Hepatocyte (in vitro differentiated cells): ENCODE data around the gene ARSB. TPM values are rescaled to one million over a fixed set of nuclear protein-coding genes. Genes with fewer than 3 reads are reported as not detected.

Source experiments
- DNase-seq: peaks from one replicate; pipeline ENCODE4 v3.0.0-alpha.2; 2016; ENCODE audit warnings: low spot score
- H2AFZ ChIP-seq: fragments of 200-600 bp; sonication (generic); 2 replicates; pipeline ENCODE4 v1.6.0; 2016; ENCODE audit warnings: antibody characterized with exemption, mild to moderate bottlenecking
- H3K27ac ChIP-seq: fragments of 200-600 bp; sonication (generic); 2 replicates; pipeline ENCODE4 v1.5.1; 2016; ENCODE audit warnings: mild to moderate bottlenecking
- H3K27me3 ChIP-seq: fragments of 200-600 bp; sonication (generic); 2 replicates; pipeline ENCODE4 v1.6.1; 2016
- H3K36me3 ChIP-seq: fragments of 200-600 bp; sonication (generic); replicated peaks from 2 replicates; pipeline ENCODE4 v1.5.1; 2016; ENCODE audit warnings: low read depth; ENCODE audit not compliant: insufficient read depth
- H3K4me1 ChIP-seq: fragments of 200-600 bp; sonication (generic); 2 replicates; pipeline ENCODE4 v1.5.1; 2016; ENCODE audit warnings: mild to moderate bottlenecking, moderate library complexity; ENCODE audit not compliant: insufficient read depth
- H3K4me2 ChIP-seq: fragments of 200-600 bp; sonication (generic); 2 replicates; pipeline ENCODE4 v1.6.0; 2016
- H3K4me3 ChIP-seq: fragments of 200-600 bp; sonication (generic); 2 replicates; pipeline ENCODE4 v1.5.1; 2016; ENCODE audit warnings: mild to moderate bottlenecking
- H3K79me2 ChIP-seq: fragments of 200-600 bp; sonication (generic); 2 replicates; pipeline ENCODE4 v1.6.0; 2017; ENCODE audit warnings: mild to moderate bottlenecking
- H3K9me2 ChIP-seq: fragments of 200-600 bp; sonication (generic); replicated peaks from 2 replicates; pipeline ENCODE4 v1.6.0; 2017; ENCODE audit warnings: mild to moderate bottlenecking; ENCODE audit not compliant: insufficient read depth
- H3K9me3 ChIP-seq: fragments of 200-600 bp; sonication (generic); 2 replicates; pipeline ENCODE4 v1.5.1; 2016; ENCODE audit warnings: low read depth, mild to moderate bottlenecking
- H4K20me1 ChIP-seq: fragments of 200-600 bp; sonication (generic); 2 replicates; pipeline ENCODE4 v1.6.0; 2016; ENCODE audit warnings: mild to moderate bottlenecking; ENCODE audit not compliant: insufficient read depth, poor library complexity, severe bottlenecking
- EZH2 ChIP-seq: fragments of 200-600 bp; sonication (generic); IDR thresholded peaks from 2 replicates; pipeline ENCODE4 v1.6.1; 2016; ENCODE audit warnings: antibody characterized with exemption, mild to moderate bottlenecking, borderline replicate concordance
- EZH2phosphoT487 ChIP-seq: fragments of 200-600 bp; sonication (generic); IDR thresholded peaks from one replicate; pipeline ENCODE4 v1.6.1; 2018; ENCODE audit warnings: antibody characterized with exemption, mild to moderate bottlenecking, low read depth, moderate library complexity; ENCODE audit not compliant: unreplicated experiment, severe bottlenecking
- WGBS: methylation state at CpG from one replicate; pipeline ENCODE4 v1.1.6; 2016; ENCODE audit warnings: low lambda C conversion rate; ENCODE audit errors: missing lambda C conversion rate; 5-methylcytosine and 5-hydroxymethylcytosine counted together
- polyA plus RNA-seq: library from polyadenylated mRNA; unstranded; fragments of >200 nt; fragmentation: Nextera tagmentation; extraction: Ambion mirVana; gene quantifications from 2 replicates; pipeline ENCODE4 v1.2.1, GENCODE V29; 2016
- total RNA-seq: library from RNA; depleted of rRNA; stranded (reverse); fragments of >200 nt; gene quantifications from 2 replicates; pipeline ENCODE4 v1.2.3, GENCODE V29; 2014
- TF ChIP-seq, protein P1 (sequence below): fragments of 200-600 bp; sonication (generic); IDR thresholded peaks from 2 replicates; pipeline ENCODE4 v1.5.1; 2016; ENCODE audit warnings: antibody characterized with exemption, mild to moderate bottlenecking; ENCODE audit not compliant: poor library complexity

Gene ARSB
- total and polyA plus RNA-seq, 2 experiments from 2014 or later, result 13.5 to 19.8 TPM

DNA sequence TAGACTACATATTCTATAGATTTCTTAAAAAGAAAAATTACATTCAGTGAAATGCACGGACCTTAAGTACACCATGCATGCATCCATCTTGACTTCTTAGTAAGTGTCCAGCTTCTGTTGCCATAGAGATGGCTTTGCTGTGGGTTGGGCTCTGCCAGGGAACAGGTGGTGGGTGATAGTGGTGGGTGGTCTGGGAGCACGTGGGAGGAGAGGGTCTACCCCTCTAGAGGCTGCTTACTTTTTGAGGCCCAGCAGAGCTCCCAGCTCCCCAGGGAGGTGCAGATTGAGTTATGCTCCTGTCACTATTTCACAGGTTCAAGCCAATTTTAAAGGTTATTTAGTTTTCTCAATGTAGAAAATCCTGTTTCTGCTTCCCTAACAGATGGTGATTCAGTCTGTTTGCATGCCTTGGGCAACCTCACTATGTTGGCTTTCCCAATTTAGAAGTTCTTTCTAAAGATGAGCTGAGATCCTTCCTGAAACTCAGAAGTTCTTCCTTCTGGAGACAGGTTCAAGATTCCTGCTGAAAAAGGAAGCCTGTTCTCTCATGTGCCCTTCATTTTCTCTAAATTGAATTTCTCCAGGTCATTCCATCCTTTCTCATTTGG, 229.2 kb downstream of the ARSB start:
- H3K27me3 ChIP-seq, result no peaks in the 10 kb centered on the region
- peaks cover 17% of the 10 kb centered on the region for H3K4me1 ChIP-seq
- no peaks in the 10 kb centered on the region for H3K36me3 ChIP-seq
- H2AFZ ChIP-seq, result no peak overlapping the region
- H3K79me2 ChIP-seq, result no peaks in the 10 kb centered on the region
- no peak overlapping the region for H3K27ac ChIP-seq
- 79% methylated on average over 2 of the region's 2 CpGs for WGBS
- H3K9me2 ChIP-seq, result no peaks in the 10 kb centered on the region
- H4K20me1 ChIP-seq, result no peaks in the 10 kb centered on the region
- H3K9me3 ChIP-seq, result no peaks in the 10 kb centered on the region
- no peak for TF ChIP-seq EZH2phosphoT487
- TF ChIP-seq EZH2, result no peak
- TF ChIP-seq, protein P1, sequence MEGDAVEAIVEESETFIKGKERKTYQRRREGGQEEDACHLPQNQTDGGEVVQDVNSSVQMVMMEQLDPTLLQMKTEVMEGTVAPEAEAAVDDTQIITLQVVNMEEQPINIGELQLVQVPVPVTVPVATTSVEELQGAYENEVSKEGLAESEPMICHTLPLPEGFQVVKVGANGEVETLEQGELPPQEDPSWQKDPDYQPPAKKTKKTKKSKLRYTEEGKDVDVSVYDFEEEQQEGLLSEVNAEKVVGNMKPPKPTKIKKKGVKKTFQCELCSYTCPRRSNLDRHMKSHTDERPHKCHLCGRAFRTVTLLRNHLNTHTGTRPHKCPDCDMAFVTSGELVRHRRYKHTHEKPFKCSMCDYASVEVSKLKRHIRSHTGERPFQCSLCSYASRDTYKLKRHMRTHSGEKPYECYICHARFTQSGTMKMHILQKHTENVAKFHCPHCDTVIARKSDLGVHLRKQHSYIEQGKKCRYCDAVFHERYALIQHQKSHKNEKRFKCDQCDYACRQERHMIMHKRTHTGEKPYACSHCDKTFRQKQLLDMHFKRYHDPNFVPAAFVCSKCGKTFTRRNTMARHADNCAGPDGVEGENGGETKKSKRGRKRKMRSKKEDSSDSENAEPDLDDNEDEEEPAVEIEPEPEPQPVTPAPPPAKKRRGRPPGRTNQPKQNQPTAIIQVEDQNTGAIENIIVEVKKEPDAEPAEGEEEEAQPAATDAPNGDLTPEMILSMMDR, result no peak
- DNase-seq, result no peak
- no peak overlapping the region for H3K4me3 ChIP-seq
- H3K4me2 ChIP-seq, result no peak overlapping the region

GRCh38 chr5:78754655-78755054, 230.5 kb downstream of the ARSB start:
- Histone ChIP-seq H3K4me3 (no peak overlapping the region), H3K79me2 (no peaks in the 10 kb centered on the region), H3K27me3 (no peaks in the 10 kb centered on the region), H4K20me1 (no peaks in the 10 kb centered on the region), H3K27ac (no peak overlapping the region), H3K9me3 (no peaks in the 10 kb centered on the region), H2AFZ (no peak overlapping the region), H3K9me2 (no peaks in the 10 kb centered on the region), H3K4me2 (no peak overlapping the region), H3K4me1 (peaks cover 17% of the 10 kb centered on the region), H3K36me3 (no peaks in the 10 kb centered on the region)
- no peak for TF ChIP-seq EZH2
- no peak for TF ChIP-seq EZH2phosphoT487
- TF ChIP-seq, protein P1, result no peak
- 62% methylated on average over 2 of the region's 2 CpGs for WGBS
- DNase-seq, result no peak

- Histone ChIP-seq H3K27me3 (no peaks in the 10 kb centered on the region), H3K9me2 (no peaks in the 10 kb centered on the region), H3K27ac (no peak overlapping the region), H3K79me2 (no peaks in the 10 kb centered on the region), H3K9me3 (no peaks in the 10 kb centered on the region), H3K4me2 (no peak overlapping the region), H3K36me3 (no peaks in the 10 kb centered on the region), H3K4me3 (no peak overlapping the region), H3K4me1 (peaks cover 11% of the 10 kb centered on the region), H4K20me1 (no peaks in the 10 kb centered on the region), H2AFZ (no peak overlapping the region)
- 63% methylated on average over 4 of the region's 4 CpGs for WGBS
- TF ChIP-seq EZH2 (no peak), EZH2phosphoT487 (no peak)
- TF ChIP-seq, protein P1, result no peak
- DNase-seq, result no peak
These were observed 232.0 kb downstream of the ARSB start for GRCh38 chr5:78753093-78753531.
